NCI-H2171 (cell line): ENCODE measurements around the gene GBF1.
A peak's percentile ranks its signal among the peaks of the same experiment; 100 is the strongest.

Experiments used
- DNase-seq: peaks from one replicate; lab custom pipeline; 2025; lab: John Stamatoyannopoulos, UW

Gene GBF1

DNA sequence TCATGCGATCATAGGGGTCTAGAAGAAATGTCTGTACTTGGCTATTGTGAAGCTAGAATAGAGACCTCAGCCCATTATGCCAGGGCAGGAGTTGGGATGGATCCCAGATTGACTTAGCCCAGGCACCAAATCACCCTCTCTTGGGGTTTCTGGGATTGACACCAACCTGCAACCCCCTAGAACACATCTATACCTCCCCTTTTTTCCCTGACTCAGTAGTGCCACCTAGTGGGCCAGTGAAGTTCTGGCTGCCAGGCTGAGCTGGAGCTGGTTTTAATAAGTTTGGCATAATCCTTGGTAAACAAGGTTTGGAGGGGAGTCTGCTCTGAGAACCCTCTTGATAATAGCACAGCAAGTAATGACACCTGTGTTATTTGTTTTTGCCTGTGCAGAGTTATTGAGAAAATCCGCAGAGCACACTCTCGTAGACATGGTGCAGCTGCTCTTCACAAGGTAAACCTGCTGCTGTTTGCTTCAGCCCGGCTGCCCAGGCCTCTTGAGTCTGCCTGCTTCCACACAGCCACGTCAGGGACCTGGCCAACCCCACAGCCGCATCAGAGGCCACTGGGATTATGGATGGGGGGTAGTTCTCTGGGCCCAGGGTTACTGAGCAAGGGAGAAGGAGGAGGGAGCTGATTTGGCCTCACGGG is 106.9 kb downstream of the GBF1 start:
- DNase-seq: peak; percentile 18

DNA sequence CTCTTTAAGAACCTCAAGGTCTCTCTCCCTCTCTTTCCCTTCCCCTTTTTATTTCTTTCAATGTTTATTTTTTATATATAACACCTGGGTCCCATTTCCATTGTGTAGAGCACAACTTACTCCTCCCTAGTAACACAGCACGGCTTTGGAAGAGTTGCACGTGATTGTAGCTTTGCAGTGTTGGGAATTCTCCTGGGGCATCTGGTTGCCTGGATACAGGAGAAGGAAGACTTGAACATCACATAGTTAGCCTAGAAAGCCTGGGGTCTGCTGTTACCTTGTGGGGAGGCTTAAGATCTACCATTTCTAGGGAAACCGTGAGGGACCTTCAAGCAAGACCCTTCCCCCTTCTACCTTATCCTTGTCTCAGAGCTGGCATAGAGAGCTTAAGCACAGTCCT is 109.1 kb downstream of the GBF1 start:
- no peak for DNase-seq

DNA sequence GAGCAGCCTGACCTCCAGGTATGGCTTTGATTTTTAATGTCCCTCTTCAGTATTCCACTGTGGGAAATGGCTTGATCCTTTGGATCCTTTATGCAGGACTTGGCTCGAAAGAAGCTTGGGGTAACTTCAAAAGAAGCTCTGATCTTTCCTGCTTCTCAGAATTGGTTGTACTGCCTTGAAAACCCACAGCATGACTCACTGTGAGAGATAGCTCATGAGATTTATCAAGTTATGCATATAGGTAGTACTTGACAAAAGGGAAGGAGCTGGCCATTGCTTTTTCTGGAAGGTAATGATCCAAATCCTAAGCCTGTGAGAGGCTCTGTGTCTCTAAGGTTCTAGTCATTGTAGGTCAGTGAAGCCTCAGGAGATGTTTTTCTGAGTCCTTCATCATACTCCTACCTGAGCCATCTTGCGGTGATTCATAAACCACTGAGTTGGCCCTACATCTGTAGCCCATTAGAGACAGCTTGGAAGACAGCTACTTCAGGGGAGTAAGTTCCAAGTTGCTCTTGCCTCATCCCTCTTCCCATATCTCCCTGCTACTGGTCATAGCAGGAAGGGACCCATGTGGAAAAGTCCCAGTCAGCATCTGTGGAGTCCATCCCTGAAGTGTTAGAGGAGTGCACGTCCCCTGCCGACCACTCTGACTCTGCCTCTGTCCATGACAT is 113.5 kb downstream of the GBF1 start:
- no peak for DNase-seq

DNA sequence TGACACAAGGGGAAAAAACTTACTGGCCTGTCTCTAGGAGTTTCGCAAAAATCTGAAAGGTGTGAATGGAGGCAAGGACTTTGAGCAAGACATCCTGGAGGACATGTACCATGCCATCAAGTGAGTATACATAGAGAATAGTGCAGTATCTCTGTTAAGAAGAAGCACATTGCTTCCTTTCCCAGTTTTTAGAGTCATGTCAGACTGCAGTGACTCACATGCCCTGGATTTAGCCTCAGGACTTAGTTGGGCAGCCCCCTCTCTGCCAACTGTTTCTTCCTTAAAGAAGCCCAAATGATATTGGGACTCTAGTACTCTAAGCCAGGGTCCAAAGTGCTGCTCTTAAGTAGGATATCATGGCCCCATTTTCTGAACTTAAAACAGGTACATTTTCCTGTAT is 122.1 kb downstream of the GBF1 start:
- DNase-seq: no peak

DNA sequence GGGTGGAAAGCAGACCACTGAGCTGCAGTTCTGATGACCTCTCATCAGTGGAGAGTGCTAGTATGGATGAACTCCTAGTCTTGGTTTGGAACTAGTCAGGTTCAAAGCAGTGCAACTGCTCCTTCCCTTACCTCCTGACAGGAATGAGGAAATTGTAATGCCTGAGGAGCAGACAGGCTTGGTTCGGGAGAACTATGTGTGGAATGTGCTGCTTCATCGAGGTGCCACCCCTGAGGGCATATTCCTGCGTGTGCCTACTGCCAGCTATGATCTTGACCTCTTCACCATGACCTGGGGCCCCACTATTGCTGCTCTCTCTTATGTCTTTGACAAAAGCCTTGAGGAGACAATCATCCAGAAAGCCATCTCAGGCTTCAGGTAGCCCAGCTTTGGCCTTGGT is 122.7 kb downstream of the GBF1 start:
- DNase-seq: no peak

DNA sequence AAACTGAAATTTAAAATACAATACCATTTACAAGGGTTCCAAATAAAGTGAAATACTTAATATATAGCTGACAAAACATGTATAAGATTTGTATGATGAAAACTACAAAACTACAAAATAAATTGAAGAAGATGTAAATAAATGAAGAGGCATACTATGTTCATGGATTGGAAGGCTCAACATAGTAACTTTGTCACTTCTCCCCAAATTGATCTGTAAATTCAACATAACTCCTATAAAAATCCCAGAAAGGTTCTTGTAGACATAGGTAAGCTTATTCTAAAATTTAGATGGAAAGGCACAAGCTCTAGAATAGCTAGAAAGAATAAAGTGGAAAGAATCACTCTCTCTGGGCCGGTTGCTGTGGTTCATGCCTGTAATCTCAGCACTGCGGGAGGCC is 126.0 kb downstream of the GBF1 start:
- no peak for DNase-seq

DNA sequence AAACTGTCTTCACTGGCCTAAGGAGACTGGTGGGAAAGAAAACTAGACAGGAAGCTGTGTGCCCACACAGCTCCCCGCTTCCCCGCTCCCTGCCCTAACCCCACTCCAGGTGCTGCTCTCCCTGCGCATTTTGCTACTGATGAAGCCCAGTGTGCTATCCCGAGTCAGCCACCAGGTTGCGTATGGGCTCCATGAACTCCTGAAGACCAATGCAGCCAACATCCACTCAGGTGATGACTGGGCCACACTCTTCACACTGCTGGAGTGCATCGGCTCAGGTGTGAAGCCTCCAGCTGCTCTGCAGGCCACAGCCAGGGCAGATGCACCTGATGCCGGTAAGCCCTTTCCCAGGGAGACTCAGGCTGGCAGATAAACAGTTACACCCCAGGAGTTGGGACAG is 129.9 kb downstream of the GBF1 start:
- no peak for DNase-seq

DNA sequence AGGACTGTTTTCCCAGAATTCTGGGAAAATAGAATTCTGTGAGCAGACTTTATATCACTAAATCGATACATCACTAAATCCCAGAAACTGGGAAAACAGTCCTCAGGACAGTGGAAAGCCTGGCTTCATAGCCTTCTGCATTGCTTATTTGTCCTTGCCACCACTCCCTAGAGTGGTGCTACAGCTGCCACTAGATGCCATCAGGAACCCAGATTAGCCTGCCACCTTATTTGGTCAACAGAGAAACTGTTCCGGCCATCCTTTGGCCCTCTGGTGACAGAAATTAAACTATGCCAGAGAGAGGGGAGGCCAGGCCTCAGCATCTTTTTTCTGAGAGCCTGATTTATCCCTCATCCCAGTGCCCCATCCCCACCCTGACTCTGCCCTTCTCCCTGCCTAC is 130.5 kb downstream of the GBF1 start:
- no peak for DNase-seq

DNA sequence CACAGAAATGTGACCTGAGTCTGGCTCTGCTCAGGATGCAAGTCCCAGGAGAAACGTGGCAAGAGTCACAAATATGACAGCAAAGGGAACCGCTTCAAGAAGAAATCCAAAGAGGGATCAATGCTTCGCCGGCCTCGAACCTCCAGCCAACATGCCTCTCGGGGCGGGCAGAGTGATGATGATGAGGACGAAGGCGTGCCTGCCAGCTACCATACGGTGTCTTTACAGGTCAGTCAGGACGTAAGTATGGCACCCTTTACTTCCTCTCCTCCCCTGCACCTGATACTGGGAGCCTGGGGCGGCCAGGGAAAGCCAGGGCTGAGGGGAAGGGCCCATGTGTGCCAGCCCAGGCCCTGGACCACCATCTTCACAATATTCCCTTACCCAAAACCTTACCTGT is 131.6 kb downstream of the GBF1 start:
- DNase-seq: no peak

DNA sequence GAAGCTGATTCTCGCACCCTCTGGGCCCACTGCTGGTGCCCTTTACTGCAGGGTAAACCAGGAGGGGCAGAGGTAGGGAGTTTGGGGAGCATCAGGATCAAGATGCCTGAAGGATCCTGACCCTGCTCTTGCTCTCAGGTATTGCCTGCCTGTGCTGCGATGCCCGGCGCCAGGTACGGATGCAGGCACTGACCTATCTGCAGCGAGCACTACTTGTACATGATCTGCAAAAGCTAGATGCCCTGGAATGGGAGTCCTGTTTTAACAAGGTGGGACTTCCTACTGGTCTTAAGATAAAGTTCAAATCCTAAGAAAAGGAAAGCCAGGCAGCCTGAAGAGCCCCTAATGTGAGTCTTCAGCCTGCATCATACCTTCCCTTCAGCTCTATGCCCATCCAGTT is 134.1 kb downstream of the GBF1 start:
- DNase-seq: no peak

DNA sequence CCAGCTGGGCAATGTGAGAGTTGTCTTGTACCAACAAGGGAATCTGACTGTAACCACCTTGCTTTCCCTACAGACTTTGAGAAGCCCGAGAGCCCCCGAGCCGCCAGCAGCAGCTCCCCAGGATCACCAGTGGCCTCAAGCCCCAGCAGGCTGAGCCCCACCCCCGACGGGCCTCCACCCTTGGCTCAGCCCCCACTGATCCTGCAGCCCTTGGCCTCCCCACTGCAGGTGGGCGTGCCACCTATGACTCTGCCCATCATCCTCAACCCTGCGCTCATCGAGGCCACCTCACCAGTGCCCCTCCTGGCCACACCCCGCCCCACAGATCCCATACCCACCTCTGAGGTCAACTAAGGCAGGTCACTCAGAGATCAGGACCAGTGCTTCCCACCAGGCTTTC is 136.7 kb downstream of the GBF1 start:
- no peak for DNase-seq

DNA sequence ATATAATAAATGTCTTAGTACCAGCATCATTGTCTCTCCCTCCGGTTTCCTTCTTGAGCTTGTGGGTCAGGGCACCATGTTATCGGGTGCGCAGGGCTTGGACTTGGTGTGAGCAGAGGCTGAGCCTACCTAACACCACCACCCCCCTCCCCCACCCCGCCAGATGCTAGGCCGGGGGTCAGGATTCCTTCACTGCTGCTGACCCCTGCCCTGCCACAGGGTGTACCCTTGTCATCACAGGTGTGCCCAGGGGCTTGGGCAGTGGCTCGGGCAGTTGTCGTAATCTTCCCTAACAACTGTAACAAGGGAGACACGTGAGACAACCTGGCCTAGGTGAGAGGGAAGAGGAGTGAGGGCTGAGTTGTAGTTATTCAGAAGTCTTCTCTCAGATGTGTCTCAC is 137.5 kb downstream of the GBF1 start:
- DNase-seq: no peak

DNA sequence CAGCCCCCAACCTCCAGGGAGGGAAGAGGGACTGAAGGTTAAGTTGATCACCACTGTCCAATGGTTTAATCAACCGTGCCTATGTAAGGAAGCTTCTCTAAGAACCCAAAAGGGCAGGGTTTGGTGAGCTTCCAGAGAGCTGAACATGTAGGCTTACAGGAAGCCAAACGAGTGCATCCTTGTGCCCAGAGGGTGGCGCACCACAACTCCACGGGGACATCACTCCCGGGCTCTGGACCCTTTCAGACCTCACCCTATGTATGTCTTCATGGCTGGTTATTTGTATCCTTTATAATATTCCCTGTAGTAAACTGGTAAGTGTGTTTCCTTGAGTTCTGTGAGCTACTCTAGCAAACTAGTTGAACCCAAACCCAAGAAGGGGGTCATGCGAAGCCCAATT is 138.7 kb downstream of the GBF1 start:
- no peak for DNase-seq

DNA sequence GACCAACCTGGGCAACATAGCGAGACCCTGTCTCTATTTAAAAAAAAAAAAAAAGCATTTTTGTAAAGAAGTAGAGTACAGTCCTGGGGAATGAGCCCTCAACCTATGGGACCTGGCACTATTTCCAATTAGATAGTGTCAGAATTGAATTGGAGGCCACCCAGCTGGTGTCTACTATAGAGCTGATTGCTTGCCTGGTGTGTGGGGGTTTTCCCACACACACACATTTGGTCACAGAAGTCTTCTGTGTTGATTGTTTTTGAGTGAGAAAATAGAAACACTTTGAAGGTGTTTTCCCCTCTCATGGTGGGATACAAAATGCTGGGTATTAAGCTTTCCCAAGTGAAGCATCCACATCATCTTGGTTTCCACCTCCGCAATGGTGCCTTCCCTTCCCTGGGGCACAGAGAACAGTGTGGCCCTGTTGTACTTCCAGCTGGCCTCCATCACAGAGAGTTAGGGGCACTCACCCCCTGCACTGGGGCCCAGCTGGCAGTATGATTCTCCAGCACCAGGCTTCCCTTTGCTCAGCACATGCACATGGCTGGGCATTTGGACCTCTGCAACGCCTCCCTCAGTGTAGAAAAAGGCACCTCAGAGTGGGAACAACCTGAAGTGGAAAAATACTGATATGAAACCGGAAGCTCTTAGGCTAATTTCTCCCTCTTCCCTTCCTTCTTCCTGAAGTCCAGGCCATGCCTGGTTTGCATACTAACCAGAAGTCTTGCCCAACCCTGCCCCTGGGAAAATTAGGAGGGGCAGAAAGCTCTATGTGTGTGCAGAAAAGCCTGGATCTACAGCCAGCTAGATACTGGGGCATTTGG is 139.5 kb downstream of the GBF1 start:
- no peak for DNase-seq

DNA sequence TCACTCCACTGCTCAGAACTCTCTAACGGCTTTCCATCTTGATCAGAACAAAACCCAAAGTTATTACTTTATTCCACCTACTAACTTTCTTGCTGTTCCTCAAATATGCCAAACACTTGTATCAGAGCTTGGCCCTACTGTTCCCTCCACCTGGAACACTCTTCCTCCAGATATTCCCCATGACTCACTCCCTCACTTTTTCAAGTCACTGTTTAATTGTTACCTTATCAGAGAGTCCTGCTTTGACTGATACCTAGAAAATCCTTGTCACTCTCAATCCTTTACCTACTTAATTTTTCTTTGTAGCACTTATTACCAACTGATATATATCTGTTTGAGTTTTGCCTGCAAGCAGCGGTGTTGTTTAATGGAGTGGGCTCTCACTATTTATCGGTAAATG is 144.6 kb downstream of the GBF1 start:
- no peak for DNase-seq

DNA sequence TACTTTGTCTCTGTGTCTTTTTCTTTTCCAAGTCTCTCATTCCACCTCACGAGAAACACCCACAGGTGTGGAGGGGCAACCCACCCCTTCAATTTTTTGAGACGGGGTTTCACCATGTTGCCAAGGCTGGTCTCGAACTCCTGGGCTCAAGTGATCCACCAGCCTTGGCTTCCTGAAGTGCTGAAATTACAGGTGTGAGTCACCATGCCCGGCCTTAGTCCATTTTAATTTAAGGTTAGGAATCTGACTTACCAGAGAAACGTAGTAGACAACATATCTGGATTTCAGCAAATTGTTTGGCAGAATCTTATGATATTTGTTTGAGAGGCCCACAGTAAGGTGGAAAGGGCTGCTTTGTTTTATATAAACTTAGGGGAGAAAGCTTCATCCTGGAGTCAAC is 147.0 kb downstream of the GBF1 start:
- DNase-seq: no peak

DNA sequence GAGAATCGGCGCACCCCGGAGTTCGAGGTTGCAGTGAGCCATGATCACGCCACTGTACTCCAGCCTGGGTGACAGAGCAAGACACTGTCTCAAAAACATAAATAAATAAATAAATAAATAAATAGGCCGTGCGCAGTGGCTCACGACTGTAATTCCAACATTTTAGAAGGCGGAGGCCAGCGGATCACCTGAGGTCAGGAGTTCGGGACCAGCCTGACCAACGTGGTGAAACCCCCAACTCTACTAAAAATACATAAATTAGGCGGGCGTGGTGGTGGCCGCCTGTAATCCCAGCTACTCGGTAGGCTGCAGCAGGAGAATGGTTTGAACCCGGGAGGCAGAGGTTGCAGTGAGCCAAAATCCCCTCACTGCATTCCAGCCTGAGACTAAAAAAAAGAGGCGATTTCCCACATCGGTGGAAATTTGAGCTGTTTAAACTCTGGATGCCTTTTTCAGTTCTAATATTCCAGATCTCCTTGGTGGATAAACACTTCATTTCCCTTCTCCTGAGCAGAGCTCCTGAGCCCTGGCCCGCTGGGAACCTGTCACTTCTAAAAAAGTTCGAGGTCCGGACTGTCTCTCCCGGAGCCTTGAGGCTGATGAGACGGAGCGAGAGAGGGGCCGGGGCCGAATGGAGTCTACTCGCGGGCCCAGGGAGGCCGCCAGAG is 148.2 kb downstream of the GBF1 start:
- no peak for DNase-seq

DNA sequence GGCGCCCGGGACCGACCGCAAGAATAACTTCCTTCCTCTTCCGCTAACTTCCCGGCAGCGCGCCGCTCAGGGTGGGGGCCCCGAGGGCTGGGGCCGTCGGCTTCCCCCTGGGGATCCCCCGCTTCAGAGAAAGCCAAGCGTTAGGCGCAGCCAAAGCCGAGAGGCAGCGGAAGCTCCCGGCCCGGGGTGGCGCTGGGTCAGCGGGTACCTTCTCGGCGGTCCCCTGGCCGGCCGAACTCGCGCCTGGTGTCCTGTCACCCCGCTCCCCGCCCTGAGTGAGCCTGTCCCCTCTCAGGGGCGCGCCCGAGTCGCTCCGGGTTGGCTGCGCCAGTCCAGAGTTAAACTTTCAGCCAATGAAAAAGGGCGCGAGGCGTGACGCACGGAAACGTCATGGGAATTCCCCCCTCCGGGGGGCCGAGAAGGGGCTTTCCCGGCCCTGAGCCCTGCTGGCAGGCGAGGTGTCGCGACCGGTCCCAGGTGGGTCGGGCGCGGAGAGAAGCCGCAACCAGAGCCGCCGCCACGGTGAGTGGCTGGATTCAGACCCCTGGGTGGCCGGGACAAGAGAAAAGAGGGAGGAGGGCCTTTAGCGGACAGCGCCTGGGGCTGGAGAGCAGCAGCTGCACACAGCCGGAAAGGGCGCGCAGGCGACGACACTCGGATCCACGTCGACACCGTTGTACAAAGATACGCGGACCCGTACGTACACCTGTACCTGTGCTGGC is 148.9 kb downstream of the GBF1 start:
- DNase-seq: peak; percentile 39

DNA sequence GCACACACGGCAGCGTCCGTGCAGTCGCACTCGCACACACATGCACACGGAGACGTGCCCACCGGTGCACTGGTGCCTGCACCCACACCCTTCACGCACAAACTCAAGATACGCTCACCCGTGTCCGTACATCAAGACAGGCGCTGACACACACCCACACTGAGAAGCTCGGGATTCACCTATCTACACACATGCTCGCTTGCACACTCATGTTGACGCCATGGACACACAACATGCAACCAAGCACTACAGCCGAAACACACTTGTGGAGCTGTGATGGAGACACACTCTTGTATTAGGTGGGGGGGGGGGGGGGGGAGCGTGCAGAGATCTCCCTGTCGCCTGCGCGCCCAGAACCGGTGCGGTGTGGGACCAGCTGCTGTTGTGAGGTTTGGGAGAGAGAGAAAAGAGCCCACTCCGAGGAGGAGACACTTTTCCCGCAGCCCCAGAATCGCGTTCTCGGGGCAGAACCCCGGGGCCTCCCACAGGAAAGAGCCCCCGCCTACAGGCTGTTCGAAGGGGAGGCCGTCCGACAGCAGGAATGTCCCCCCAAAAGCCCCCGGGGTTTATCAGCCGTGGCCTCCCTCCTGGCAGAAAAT is 149.6 kb downstream of the GBF1 start:
- no peak for DNase-seq

DNA sequence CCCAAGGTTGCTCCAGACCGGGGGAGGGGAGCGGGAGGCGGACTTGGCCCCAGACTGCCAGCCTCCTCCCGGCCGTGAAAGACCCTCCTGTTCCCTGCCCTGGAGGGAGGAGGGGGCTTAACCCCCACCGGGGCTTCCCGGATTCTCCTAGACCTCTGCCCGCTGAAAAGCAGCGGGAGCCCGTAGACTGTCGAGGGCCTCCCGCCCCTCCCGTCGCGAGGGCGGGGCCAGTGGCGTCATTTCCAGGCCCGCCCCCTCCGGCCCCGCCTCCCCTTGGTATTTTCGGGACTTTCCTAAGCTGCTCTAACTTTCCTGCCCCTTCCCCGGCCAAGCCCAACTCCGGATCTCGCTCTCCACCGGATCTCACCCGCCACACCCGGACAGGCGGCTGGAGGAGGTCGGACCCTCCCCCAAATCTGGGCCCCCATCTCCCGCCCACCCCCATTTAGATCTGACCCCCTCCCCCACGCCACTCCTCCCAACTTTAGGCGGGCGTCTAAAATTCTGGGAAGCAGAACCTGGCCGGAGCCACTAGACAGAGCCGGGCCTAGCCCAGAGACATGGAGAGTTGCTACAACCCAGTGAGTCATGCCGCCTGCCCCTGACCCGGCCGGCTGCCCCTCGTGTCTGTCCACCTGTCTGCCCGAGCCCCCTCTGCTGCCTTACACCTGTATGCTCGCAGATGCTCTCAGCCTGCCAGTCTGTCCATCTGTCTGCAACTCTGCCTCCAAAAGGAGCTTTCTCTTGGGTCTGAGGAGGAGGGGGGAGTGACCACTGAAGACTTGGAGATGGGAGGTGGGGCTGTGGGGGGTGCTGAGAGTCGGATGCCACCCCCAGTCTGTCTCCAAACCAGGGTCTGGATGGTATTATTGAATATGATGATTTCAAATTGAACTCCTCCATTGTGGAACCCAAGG is 150.3 kb downstream of the GBF1 start, which contains the start of gene NFKB2:
Gene NFKB2 (plus strand): TSS at position 306 of the 917 bp plus-strand sequence. CDS start 255 bp downstream, at position 561.
- peak; percentile 27 for DNase-seq

DNA sequence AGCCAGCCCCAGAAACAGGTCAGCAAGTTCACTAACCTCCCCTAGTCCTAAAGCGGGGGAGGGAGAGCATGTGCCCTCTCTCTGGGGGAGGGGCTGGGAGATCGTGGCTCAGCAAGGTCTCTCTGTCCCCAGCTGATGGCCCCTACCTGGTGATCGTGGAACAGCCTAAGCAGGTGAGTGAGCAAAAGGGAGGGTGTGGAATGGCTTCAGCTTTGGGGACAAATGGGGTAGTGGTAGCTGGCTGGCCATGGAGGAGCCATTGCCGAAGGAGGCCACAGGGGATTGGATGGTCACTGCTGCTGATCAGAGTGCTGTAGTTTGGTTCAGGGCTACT is 151.0 kb downstream of the GBF1 start:
- no peak for DNase-seq
